MM.1S (cell line): Measurements from ENCODE around the gene UBXN11.

Experiments
- DNase-seq: peaks from one replicate; pipeline ENCODE4 v3.0.0-alpha.2; 2015
- H2AFZ ChIP-seq: fragments of 300-600 bp; sonication (generic); 2 replicates; pipeline ENCODE4 v1.6.0; 2016; ENCODE audit warnings: antibody characterized with exemption, low read length
- H3F3A ChIP-seq: fragments of 300-600 bp; sonication (generic); 2 replicates; pipeline ENCODE4 v1.6.1; 2016; ENCODE audit warnings: mild to moderate bottlenecking, antibody characterized with exemption, low read length, moderate library complexity, mixed read lengths; ENCODE audit not compliant: insufficient read depth
- H3K27ac ChIP-seq: fragments of 300-600 bp; sonication (generic); 2 replicates; pipeline ENCODE4 v1.5.1; 2016; ENCODE audit warnings: mild to moderate bottlenecking, low read length
- H3K27me3 ChIP-seq: fragments of 300-600 bp; sonication (generic); replicated peaks from 2 replicates; pipeline ENCODE4 v1.6.0; 2016; ENCODE audit warnings: low read length; ENCODE audit not compliant: insufficient read depth
- H3K36me3 ChIP-seq: fragments of 300-600 bp; sonication (generic); replicated peaks from 2 replicates; pipeline ENCODE4 v1.6.1; 2016; ENCODE audit warnings: mild to moderate bottlenecking, low read length, mixed read lengths; ENCODE audit not compliant: insufficient read depth
- H3K4me1 ChIP-seq: fragments of 300-600 bp; sonication (generic); 2 replicates; pipeline ENCODE4 v1.6.1; 2016; ENCODE audit warnings: low read length, mixed read lengths
- H3K4me2 ChIP-seq: fragments of 300-600 bp; sonication (generic); 2 replicates; pipeline ENCODE4 v1.6.0; 2016; ENCODE audit warnings: low read depth, low read length
- H3K4me3 ChIP-seq: fragments of 300-600 bp; sonication (generic); 2 replicates; pipeline ENCODE4 v1.5.1; 2016; ENCODE audit warnings: low read length, mixed read lengths
- H3K79me2 ChIP-seq: fragments of 300-600 bp; sonication (generic); 2 replicates; pipeline ENCODE4 v1.6.1; 2016; ENCODE audit warnings: mixed run types, low read length, mixed read lengths
- H3K9ac ChIP-seq: fragments of 300-600 bp; sonication (generic); 2 replicates; pipeline ENCODE4 v1.6.1; 2016; ENCODE audit warnings: low read length, mixed read lengths
- H3K9me2 ChIP-seq: fragments of 300-600 bp; sonication (generic); replicated peaks from 2 replicates; pipeline ENCODE4 v1.6.1; 2016; ENCODE audit warnings: mild to moderate bottlenecking, low read length, mixed read lengths; ENCODE audit not compliant: insufficient read depth
- H3K9me3 ChIP-seq: fragments of 300-600 bp; sonication (generic); replicated peaks from 2 replicates; pipeline ENCODE4 v1.6.1; 2016; ENCODE audit warnings: mild to moderate bottlenecking, low read length, mixed read lengths; ENCODE audit not compliant: insufficient read depth
- H4K20me1 ChIP-seq: fragments of 300-600 bp; sonication (generic); 2 replicates; pipeline ENCODE4 v1.6.1; 2016; ENCODE audit warnings: mild to moderate bottlenecking, low read length, moderate library complexity, mixed read lengths; ENCODE audit not compliant: insufficient read depth
- EZH2 ChIP-seq: fragments of 300-600 bp; sonication (generic); optimal IDR thresholded peaks from 2 replicates; pipeline ENCODE3; 2017; ENCODE audit warnings: low read depth, mild to moderate bottlenecking, antibody characterized with exemption, low read length, mixed read lengths
- EZH2phosphoT487 ChIP-seq: fragments of 300-600 bp; sonication (generic); IDR thresholded peaks from 2 replicates; pipeline ENCODE4 v1.6.1; 2018; ENCODE audit warnings: antibody characterized with exemption, low read length
- TF ChIP-seq, protein P1 (sequence below): fragments of 300-600 bp; sonication (generic); IDR thresholded peaks from 2 replicates; pipeline ENCODE4 v1.5.1; 2016; ENCODE audit warnings: antibody characterized with exemption, low read length, mixed read lengths

Gene UBXN11

DNA sequence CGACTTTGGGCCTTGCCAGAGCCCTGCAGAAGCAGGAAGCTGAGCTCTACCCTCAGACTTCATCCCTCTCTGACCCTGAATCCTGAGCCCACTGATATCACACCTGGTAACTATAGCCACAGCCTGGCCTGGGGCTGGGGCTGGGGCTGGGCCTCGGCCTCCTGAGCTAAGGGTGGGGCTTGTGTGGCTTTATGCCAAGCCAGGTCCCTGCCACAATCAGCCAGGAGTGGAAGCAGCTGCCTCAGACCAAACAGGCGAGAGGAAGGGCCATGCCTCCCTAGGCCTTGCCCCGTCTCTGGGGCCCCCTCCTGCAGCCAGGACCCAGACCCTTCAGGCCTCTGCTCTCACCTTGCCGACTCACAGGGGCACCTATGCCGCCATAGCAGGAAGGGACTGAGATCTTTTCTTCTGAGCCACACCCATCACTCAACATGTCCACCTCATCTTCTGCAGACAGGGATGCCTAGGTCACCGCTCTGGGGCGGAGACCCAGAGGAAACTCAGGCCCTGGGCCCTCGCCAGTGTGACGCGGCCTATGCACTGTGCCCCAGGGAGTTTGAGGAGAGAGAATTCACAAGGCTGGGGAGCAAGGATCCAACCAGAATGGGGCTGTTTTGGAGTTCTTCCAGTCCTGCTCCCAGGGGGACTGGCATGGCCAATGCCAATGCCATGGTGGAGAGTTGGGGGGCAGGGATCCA is 5.7 kb downstream of the UBXN11 start:
- Histone ChIP-seq H3K4me3 (no peak overlapping the region), H3K9me3 (no peaks in the 10 kb centered on the region), H3K36me3 (no peaks in the 10 kb centered on the region), H3K27ac (no peak overlapping the region), H3K4me1 (peaks cover 6% of the 10 kb centered on the region), H3F3A (no peaks in the 10 kb centered on the region), H3K27me3 (no peaks in the 10 kb centered on the region), H2AFZ (no peak overlapping the region), H4K20me1 (no peaks in the 10 kb centered on the region), H3K4me2 (no peak overlapping the region), H3K9ac (no peak overlapping the region), H3K79me2 (peaks cover 5% of the 10 kb centered on the region), H3K9me2 (no peaks in the 10 kb centered on the region)
- no peak for DNase-seq
- TF ChIP-seq, protein P1, sequence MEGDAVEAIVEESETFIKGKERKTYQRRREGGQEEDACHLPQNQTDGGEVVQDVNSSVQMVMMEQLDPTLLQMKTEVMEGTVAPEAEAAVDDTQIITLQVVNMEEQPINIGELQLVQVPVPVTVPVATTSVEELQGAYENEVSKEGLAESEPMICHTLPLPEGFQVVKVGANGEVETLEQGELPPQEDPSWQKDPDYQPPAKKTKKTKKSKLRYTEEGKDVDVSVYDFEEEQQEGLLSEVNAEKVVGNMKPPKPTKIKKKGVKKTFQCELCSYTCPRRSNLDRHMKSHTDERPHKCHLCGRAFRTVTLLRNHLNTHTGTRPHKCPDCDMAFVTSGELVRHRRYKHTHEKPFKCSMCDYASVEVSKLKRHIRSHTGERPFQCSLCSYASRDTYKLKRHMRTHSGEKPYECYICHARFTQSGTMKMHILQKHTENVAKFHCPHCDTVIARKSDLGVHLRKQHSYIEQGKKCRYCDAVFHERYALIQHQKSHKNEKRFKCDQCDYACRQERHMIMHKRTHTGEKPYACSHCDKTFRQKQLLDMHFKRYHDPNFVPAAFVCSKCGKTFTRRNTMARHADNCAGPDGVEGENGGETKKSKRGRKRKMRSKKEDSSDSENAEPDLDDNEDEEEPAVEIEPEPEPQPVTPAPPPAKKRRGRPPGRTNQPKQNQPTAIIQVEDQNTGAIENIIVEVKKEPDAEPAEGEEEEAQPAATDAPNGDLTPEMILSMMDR, result no peak
- TF ChIP-seq EZH2 (no peak), EZH2phosphoT487 (no peak)

DNA sequence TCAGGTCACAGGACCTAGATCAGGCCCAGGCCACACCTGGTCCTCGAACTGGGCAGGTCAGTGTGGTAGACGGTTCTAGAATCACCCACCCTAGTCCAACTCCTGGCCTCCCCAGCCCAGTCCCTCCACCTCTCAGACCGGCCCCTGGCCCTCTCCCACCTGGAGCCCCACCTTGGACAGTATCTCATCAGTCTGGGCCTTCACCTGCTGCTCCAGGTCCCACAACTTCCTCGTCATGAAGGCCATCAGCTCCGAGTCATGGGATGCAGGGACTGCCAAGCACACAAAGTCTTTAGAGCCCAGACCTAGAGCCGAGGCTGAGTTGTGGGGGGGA is 8.7 kb downstream of the UBXN11 start:
- Histone ChIP-seq H3K4me3 (no peak overlapping the region), H3K4me1 (no peaks in the 10 kb centered on the region), H2AFZ (no peak overlapping the region), H3K9ac (no peak overlapping the region), H4K20me1 (no peaks in the 10 kb centered on the region), H3F3A (no peaks in the 10 kb centered on the region), H3K27ac (no peak overlapping the region), H3K79me2 (no peaks in the 10 kb centered on the region), H3K4me2 (no peak overlapping the region), H3K36me3 (no peaks in the 10 kb centered on the region), H3K9me2 (no peaks in the 10 kb centered on the region), H3K27me3 (no peaks in the 10 kb centered on the region), H3K9me3 (no peaks in the 10 kb centered on the region)
- no peak for DNase-seq
- no peak for TF ChIP-seq EZH2phosphoT487
- TF ChIP-seq, protein P1, result no peak
- no peak for TF ChIP-seq EZH2

DNA sequence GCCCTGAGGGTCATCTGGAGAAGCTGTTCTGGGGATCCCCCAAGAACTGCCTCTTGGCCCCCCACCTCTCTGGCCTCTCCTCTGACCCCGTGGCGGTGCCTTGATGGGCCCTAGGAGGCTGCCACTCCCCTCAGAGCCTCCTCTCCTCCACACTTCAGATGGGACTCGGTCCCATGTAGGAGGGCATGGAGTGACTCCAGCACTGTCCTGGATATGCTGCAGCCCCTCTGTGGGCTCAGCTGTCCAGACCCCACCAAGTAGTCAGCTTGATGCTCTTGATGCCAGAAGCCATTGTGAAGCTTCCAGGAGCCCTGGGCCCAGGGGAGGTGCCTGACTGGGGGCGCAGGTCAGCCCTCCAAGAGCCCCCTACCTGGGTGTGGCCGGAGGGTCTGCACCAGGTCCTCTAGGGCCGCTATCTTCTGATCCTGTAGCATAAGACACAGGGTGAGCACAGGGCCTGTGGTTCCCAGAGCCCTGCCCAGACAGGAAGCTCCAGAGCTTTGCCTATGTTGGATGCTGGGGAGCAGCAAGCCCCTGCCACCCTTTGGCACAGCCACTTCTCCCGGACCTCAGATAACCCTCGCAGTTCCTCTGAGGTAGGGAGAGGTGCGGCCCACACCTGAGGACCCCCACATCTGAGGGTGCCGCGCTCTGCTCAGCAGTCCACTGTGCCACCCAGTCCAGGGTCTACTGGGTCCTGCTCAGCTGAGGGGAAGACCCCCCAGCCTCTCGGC is 9.2 kb downstream of the UBXN11 start:
- H3K79me2 ChIP-seq, result no peaks in the 10 kb centered on the region
- H4K20me1 ChIP-seq, result no peaks in the 10 kb centered on the region
- no peaks in the 10 kb centered on the region for H3K9me2 ChIP-seq
- H3F3A ChIP-seq, result no peaks in the 10 kb centered on the region
- no peaks in the 10 kb centered on the region for H3K4me1 ChIP-seq
- no peak overlapping the region for H3K27ac ChIP-seq
- no peak overlapping the region for H2AFZ ChIP-seq
- no peaks in the 10 kb centered on the region for H3K9me3 ChIP-seq
- TF ChIP-seq EZH2 (no peak), EZH2phosphoT487 (no peak)
- TF ChIP-seq, protein P1, result no peak
- H3K4me2 ChIP-seq, result no peak overlapping the region
- no peak overlapping the region for H3K4me3 ChIP-seq
- DNase-seq, result no peak
- no peaks in the 10 kb centered on the region for H3K36me3 ChIP-seq
- H3K27me3 ChIP-seq, result no peaks in the 10 kb centered on the region
- H3K9ac ChIP-seq, result no peak overlapping the region
